ENCODE results near the gene RNF169.

GRCh38 chr11:74840486-74840885 lies 91.8 kb downstream of the RNF169 start:
- TF ChIP-seq CTCF (IDR thresholded peaks at IDR 0.05; ENCODE audit: borderline replicate concordance, extremely low read depth, low read length, poor library complexity, severe bottlenecking), result no peak
- TF ChIP-seq EZH2 (IDR thresholded peaks at IDR 0.05; ENCODE audit: borderline replicate concordance, low read depth, low read length, severe bottlenecking), result no peak

Data from DND-41 (cell line).